Measurements from ENCODE around the gene CCL2. TPM values are rescaled to one million over a fixed set of nuclear protein-coding genes. Genes with fewer than 3 reads are reported as not detected.

The CCL2 gene
- total RNA-seq, 1 donor from 2014 or later = 14.3 TPM

DNA sequence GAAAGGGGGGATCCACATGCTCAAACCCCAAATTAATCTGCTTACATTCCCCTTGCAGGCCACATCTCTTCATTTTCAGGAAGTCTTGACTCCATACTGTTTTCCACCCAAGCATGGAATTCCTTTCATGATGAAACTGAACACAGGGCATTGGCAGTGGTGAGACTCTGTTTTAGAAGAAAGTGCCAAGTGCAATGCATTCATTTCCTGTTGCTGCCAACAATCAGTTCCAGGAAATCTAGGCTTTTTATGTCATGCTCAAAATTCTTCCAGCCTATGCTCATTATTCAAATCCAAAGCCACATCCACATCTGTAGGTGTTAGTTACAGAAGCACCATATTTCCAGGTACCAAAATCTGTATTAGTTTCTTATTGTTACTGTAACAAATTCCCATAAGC lies 4.1 kb downstream of the CCL2 start:
- H3K4me3 ChIP-seq (ENCODE audit: low read depth, low read length) = no peak overlapping the region
- H3K27me3 ChIP-seq (ENCODE audit: control insufficient read depth, insufficient read depth, low read length) = no peaks in the 10 kb centered on the region
- TF ChIP-seq, protein P1, sequence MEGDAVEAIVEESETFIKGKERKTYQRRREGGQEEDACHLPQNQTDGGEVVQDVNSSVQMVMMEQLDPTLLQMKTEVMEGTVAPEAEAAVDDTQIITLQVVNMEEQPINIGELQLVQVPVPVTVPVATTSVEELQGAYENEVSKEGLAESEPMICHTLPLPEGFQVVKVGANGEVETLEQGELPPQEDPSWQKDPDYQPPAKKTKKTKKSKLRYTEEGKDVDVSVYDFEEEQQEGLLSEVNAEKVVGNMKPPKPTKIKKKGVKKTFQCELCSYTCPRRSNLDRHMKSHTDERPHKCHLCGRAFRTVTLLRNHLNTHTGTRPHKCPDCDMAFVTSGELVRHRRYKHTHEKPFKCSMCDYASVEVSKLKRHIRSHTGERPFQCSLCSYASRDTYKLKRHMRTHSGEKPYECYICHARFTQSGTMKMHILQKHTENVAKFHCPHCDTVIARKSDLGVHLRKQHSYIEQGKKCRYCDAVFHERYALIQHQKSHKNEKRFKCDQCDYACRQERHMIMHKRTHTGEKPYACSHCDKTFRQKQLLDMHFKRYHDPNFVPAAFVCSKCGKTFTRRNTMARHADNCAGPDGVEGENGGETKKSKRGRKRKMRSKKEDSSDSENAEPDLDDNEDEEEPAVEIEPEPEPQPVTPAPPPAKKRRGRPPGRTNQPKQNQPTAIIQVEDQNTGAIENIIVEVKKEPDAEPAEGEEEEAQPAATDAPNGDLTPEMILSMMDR (IDR thresholded peaks at IDR 0.05; ENCODE audit: insufficient read depth, low read length, poor library complexity, severe bottlenecking) = no peak
- no peaks in the 10 kb centered on the region for H3K36me3 ChIP-seq (ENCODE audit: control insufficient read depth, insufficient read depth, low read length)
- DNase-seq (ENCODE audit: low read depth) = no peak

DNA sequence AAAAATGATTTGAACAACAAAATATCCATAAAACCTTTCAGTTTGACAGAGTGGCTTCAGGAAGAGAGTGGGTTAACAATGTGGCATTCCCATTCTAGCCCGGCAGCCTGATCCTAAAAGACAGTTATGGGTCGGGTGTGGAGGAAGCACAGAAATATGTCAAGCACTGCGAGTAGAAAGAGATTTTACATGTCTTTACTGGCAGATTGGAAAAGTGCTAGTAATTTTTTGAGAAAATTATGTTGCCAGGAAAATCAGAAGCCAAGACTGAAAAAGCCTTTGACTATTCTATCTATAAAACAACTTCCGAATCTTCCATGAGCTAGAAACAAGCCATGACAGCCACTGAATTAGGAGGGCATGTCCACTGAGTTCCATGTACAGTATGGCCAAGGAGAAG lies 5.8 kb downstream of the CCL2 start:
- H3K4me3 ChIP-seq (ENCODE audit: low read depth, low read length) = no peak overlapping the region
- no peaks in the 10 kb centered on the region for H3K27me3 ChIP-seq (ENCODE audit: control insufficient read depth, insufficient read depth, low read length)
- DNase-seq (ENCODE audit: low read depth) = no peak
- TF ChIP-seq, protein P1 (IDR thresholded peaks at IDR 0.05; ENCODE audit: insufficient read depth, low read length, poor library complexity, severe bottlenecking) = no peak
- H3K36me3 ChIP-seq (ENCODE audit: control insufficient read depth, insufficient read depth, low read length) = no peaks in the 10 kb centered on the region

DNA sequence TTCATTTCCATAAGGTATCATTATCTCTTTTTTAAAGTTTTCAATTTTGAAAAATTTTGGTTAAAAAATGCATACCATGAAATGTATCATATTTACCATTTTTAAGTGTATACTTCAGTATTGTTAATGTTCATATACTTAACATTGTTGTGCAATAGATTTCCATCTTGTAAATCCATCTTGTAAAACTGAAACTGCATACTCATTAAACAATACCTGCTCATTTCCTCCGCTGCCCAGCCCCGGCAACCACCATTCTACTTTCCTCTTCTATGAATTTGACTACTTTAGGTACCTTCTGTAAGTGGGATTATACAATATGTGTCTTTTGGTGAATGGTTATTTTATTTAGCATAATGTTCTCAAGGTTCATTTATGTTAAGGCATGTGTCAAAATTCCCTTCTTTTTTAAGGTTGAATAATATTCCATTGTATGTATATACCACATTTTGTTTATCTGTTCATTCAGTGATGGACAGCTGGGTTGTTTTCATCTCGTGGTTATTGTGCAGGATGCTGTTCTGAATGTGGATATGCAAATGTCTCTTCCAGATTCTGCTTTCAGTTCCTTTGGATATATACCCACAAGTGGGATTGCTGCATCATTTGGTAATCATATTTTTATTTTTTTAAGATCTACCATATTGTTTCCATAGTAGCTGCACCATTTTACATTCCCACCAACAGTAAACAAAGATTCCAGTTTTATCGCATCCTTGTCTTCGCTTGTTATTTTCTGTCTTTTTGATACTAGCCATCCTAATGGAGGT lies 6.7 kb downstream of the CCL2 start:
- TF ChIP-seq, protein P1 (IDR thresholded peaks at IDR 0.05; ENCODE audit: insufficient read depth, low read length, poor library complexity, severe bottlenecking) = no peak
- no peak for DNase-seq (ENCODE audit: low read depth)
- H3K4me3 ChIP-seq (ENCODE audit: low read depth, low read length) = no peak overlapping the region
- no peaks in the 10 kb centered on the region for H3K36me3 ChIP-seq (ENCODE audit: control insufficient read depth, insufficient read depth, low read length)
- no peaks in the 10 kb centered on the region for H3K27me3 ChIP-seq (ENCODE audit: control insufficient read depth, insufficient read depth, low read length)

DNA sequence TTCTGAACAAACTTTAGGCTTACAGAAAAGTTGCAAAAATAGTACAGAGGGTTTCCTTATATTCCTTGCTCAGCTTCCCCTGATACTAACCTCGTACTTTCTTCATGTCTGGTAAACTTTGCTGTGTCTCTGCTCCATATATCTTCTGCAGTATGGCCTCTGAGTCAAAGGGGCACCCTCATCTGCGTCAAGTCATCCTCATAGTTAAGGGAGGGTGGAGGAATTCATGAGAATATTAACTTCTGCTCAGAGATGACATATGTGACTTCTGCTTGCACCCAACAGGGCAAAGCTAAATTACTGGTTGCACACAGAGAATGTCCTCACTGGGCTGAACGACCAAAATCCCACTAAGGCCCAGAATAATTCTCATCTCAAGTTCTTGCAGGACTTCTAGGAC lies 10.6 kb downstream of the CCL2 start:
- TF ChIP-seq, protein P1 (IDR thresholded peaks at IDR 0.05; ENCODE audit: insufficient read depth, low read length, poor library complexity, severe bottlenecking) = no peak
- Histone ChIP-seq H3K27me3 (ENCODE audit: control insufficient read depth, insufficient read depth, low read length) (no peaks in the 10 kb centered on the region), H3K36me3 (ENCODE audit: control insufficient read depth, insufficient read depth, low read length) (no peaks in the 10 kb centered on the region), H3K4me3 (ENCODE audit: low read depth, low read length) (no peak overlapping the region)
- DNase-seq (ENCODE audit: low read depth) = no peak

DNA sequence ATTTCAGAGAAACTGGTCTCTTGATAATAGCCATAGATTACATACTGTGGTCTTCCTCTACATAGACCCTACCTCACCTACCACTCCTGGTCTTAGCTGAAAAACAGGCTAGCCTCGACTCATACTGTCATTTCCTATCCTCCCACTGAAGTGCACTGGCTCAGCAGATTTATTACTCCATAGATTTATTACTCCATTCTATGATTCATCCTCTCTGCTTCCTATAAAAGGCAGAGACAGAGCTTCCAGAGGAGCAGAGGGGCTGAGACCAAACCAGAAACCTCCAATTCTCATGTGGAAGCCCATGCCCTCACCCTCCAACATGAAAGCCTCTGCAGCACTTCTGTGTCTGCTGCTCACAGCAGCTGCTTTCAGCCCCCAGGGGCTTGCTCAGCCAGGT lies 14.9 kb downstream of the CCL2 start, which contains the start of gene CCL7:
Gene CCL7 (plus strand): TSS at position 253 of the 400 bp plus-strand sequence. CDS start 70 bp downstream, at position 323.
- DNase-seq (ENCODE audit: low read depth) = no peak
- Histone ChIP-seq H3K36me3 (ENCODE audit: control insufficient read depth, insufficient read depth, low read length) (no peaks in the 10 kb centered on the region), H3K27me3 (ENCODE audit: control insufficient read depth, insufficient read depth, low read length) (no peaks in the 10 kb centered on the region), H3K4me3 (ENCODE audit: low read depth, low read length) (no peak within 1 kb of the TSS)
- TF ChIP-seq, protein P1 (IDR thresholded peaks at IDR 0.05; ENCODE audit: insufficient read depth, low read length, poor library complexity, severe bottlenecking) = no peak

DNA sequence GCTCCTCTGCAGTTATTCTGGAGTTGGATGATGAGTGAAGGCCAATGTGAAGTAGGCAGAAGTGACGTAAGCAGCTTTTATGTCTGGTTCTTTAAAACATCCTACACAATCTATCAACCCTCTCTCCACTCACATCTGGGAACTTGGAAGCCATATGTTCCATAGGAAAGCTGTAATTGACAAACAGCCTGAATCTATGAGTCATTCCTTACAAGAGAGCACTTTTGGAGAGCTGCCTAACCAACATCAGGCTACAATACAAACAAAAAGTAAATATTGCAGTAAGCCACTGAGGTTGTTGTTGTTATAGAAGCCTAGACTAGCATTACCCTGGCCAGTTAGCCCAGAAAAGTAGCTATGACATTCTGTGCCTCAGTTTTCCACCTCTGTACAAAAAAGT lies 20.8 kb downstream of the CCL2 start:
- no peak for DNase-seq (ENCODE audit: low read depth)
- H3K36me3 ChIP-seq (ENCODE audit: control insufficient read depth, insufficient read depth, low read length) = no peaks in the 10 kb centered on the region
- TF ChIP-seq, protein P1 (IDR thresholded peaks at IDR 0.05; ENCODE audit: insufficient read depth, low read length, poor library complexity, severe bottlenecking) = no peak
- no peak overlapping the region for H3K4me3 ChIP-seq (ENCODE audit: low read depth, low read length)
- no peaks in the 10 kb centered on the region for H3K27me3 ChIP-seq (ENCODE audit: control insufficient read depth, insufficient read depth, low read length)
